T-cell (primary cell): ENCODE data around the gene R3HDM2. TPM values are rescaled to one million over a fixed set of nuclear protein-coding genes. Genes with fewer than 3 reads are reported as not detected.

ENCODE experiments used
- ATAC-seq, 4 experiments: fragments of 200-7000 bp in 3 of 4; fragments of 150-1000 bp in 1 of 4; cut with Tn5 transposase; replicated peaks in 1 of 4; 1 replicate in 3 of 4; 2 replicates in 1 of 4; pipeline ENCODE4 v1.10.0; 2021; ENCODE audit warnings: moderate library complexity in 3 of 4, mild to moderate bottlenecking in 2 of 4, moderate number of reproducible peaks in 1 of 4
- CTCF ChIA-PET, 2 donors: fragments of 300-600 bp; sonication (Branson Sonifier 250); formaldehyde crosslinking; loops; one replicate each; lab custom pipeline; 2022; ENCODE audit warnings: antibody characterized with exemption in 2 of 2; lab: Charles Lee
- POLR2A ChIA-PET, 2 donors: fragments of 300-600 bp; sonication (Branson Sonifier 250); formaldehyde crosslinking; loops; one replicate each; lab custom pipeline; 2022; ENCODE audit warnings: antibody characterized with exemption in 2 of 2; lab: Charles Lee
- DNase-seq, 35 experiments: peaks; one replicate each; pipeline versions ENCODE4 v3.0.0 to v3.0.0-alpha.2; 2013 to 2023
- H3K27ac ChIP-seq: one replicate; pipeline ENCODE4 v1.5.1; 2013; ENCODE audit warnings: low read length
- H3K27me3 ChIP-seq, 2 experiments: replicated peaks in 1 of 2; 1 replicate in 1 of 2; 2 replicates in 1 of 2; pipeline versions ENCODE4 v1.6.1 to v1.7.0; 2013; ENCODE audit warnings: low read length in 1 of 2, mixed read lengths in 1 of 2; ENCODE audit not compliant: control insufficient read depth in 2 of 2, insufficient read depth in 2 of 2; ENCODE audit errors: extremely low read depth in 1 of 2
- H3K36me3 ChIP-seq, 2 donors: 1 replicate in 1 of 2; 2 replicates in 1 of 2; pipeline versions ENCODE4 v1.6.1 to v1.7.0; 2013; ENCODE audit warnings: low read length in 1 of 2; ENCODE audit not compliant: control insufficient read depth in 2 of 2, insufficient read depth in 1 of 2; ENCODE audit errors: extremely low read depth in 1 of 2
- H3K4me1 ChIP-seq, 2 experiments: 1 replicate in 1 of 2; 2 replicates in 1 of 2; pipeline versions ENCODE4 v1.6.1 to v1.7.0; 2013; ENCODE audit warnings: low read length in 2 of 2, mixed read lengths in 1 of 2; ENCODE audit not compliant: insufficient read depth in 2 of 2, control insufficient read depth in 1 of 2; ENCODE audit errors: extremely low read depth in 1 of 2
- H3K4me3 ChIP-seq, 2 donors: 1 replicate in 1 of 2; 2 replicates in 1 of 2; pipeline versions ENCODE4 v1.5.1 to v1.7.0; 2013; ENCODE audit warnings: mild to moderate bottlenecking in 2 of 2, low read length in 1 of 2, moderate library complexity in 1 of 2; ENCODE audit not compliant: control insufficient read depth in 1 of 2; ENCODE audit errors: extremely low read depth in 1 of 2
- H3K9me3 ChIP-seq: 2 replicates; pipeline ENCODE4 v1.7.0; 2013
- H3K27ac Mint-ChIP-seq, 2 donors: one replicate each; pipeline ENCODE4 v1.8.0; 2020 to 2021; ENCODE audit warnings: mild to moderate bottlenecking in 2 of 2, mixed read lengths in 2 of 2
- H3K27me3 Mint-ChIP-seq, 2 donors: one replicate each; pipeline ENCODE4 v1.8.0; 2021 to 2022; ENCODE audit warnings: mixed read lengths in 2 of 2
- H3K36me3 Mint-ChIP-seq: one replicate; pipeline ENCODE4 v1.8.0; 2021; ENCODE audit warnings: mixed read lengths
- H3K4me1 Mint-ChIP-seq, 3 donors: one replicate each; pipeline ENCODE4 v1.8.0; 2020 to 2022; ENCODE audit warnings: mixed read lengths in 3 of 3, mild to moderate bottlenecking in 1 of 3
- H3K4me3 Mint-ChIP-seq, 3 donors: one replicate each; pipeline ENCODE4 v1.8.0; 2020 to 2022; ENCODE audit warnings: mild to moderate bottlenecking in 3 of 3, mixed read lengths in 3 of 3, moderate library complexity in 3 of 3
- H3K9me3 Mint-ChIP-seq, 3 donors: one replicate each; pipeline ENCODE4 v1.8.0; 2020 to 2022; ENCODE audit warnings: mixed read lengths in 3 of 3
- WGBS: methylation state at CpG from one replicate; pipeline ENCODE4 v1.1.5; 2013; ENCODE audit warnings: missing lambda C conversion rate; ENCODE audit not compliant: insufficient coverage; 5-methylcytosine and 5-hydroxymethylcytosine counted together
- total RNA-seq, 35 experiments: library from RNA in 6 of 35; stranded (reverse) in 6 of 35; fragments of 120-200 nt in 1 of 35; gene quantifications; one replicate each; pipeline versions ENCODE4 v1.2.1 to v1.2.4 and lab custom pipeline; 2013 to 2026

Gene R3HDM2
- total RNA-seq, 5 donors from 2014 or later (not counting 1 experiment from before 2014, with no cell fraction given), result 88.3 to 122 (median 94.7) TPM

DNA sequence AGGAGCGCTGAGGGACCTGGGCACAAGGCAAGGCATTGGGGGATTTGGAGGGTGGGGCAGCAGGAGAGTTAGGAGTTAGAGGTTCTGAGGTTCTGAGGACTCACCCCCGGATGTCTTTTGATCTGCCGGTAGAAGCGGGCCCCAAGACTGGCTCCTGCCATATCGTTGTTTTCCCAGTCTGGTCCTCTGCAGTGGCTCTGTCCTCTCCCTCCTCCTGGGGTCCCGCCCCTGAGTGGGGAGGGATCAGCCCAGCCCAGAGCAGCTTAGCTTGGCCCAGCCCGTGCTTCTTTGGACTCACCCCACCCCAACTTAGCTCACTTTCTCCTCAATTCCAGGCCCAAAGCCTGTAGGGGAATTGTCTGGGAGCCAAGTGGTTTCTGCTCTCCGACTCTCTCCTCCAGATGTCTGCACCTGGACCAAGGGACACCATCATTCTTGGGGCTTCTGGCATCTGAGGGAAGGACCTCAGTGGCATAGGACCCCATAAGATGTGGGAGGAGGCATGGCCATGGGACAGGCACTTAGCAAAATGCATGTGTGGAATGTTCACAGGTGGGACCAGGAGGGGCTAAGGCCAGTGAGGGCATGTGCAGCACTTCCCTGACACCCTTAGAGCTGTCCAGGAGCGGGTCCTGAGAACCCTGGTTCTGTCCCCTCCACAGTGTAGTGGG, 193.8 kb downstream of the R3HDM2 start:
- WGBS, result 22% methylated on average over 4 of the region's 9 CpGs
- Mint-ChIP-seq H3K9me3 (no peaks in the 10 kb centered on the region), H3K4me3 (peak overlapping the region in 2 of 3 donors; percentile 37 to 95), H3K4me1 (peaks cover 52 to 74% (median 65%) of the 10 kb centered on the region in 3 donors), H3K27ac (no peak overlapping the region), H3K27me3 (peaks cover 36 to 46% of the 10 kb centered on the region in 2 donors), H3K36me3 (peaks cover 30% of the 10 kb centered on the region)
- Histone ChIP-seq H3K27ac (no peak overlapping the region), H3K4me3 (no peak overlapping the region), H3K27me3 (peaks cover 12 to 83% of the 10 kb centered on the region in 2 experiments), H3K36me3 (peaks cover 17 to 24% of the 10 kb centered on the region in 2 donors), H3K4me1 (peaks cover 34 to 80% of the 10 kb centered on the region in 2 experiments), H3K9me3 (no peaks in the 10 kb centered on the region)
- peak in 1 of 35 experiments; percentile 18 for DNase-seq
- ATAC-seq, result no peak
- POLR2A ChIA-PET, result no interaction called here
- CTCF ChIA-PET, result interaction anchor here (0.6 to 3.3 kb wide), 5 partner anchors 8 to 491 kb away, joined by 3 to 39 read pairs (median 9); partner anchors contain the start of gene SHMT2 (in 1 of the 2)

DNA sequence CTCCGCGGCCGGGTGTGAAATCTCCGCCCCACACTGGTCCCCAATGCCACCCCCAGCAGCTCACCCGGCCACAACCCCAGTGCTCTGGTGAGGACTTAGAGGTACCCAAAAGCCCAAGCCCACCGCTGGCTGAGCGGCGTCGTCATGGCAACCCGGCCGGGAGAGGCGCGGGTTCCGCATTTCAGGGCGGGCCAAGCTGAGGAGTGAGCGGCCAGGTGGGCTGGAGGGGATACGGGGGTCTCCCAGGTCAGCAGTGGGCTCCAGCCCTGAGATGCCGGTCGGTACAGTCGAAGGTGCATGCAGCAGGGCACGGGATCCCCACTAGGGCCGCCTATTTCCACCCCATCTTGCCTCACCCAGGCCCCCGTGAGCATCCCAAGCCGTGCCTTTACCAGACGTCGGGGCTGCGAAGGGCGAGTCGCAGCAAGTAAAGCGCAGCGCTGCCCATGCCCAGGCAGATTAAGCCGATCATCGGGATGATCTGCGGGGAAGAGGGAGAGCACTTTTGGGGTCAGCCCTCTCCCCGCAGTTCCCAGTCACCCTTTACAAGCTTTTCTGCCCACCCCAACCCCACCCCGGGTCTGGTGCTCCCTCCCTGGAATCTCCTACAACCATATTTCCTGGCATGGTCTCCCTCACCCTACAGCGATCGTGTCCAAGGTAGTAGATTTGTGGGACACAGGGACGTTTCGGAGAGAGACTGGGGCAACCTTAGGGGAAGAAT, 194.5 kb downstream of the R3HDM2 start:
- Mint-ChIP-seq H3K27me3 (peaks cover 36 to 39% of the 10 kb centered on the region in 2 donors), H3K4me1 (peaks cover 45 to 72% (median 58%) of the 10 kb centered on the region in 3 donors), H3K27ac (no peak overlapping the region), H3K9me3 (no peaks in the 10 kb centered on the region), H3K36me3 (peaks cover 36% of the 10 kb centered on the region), H3K4me3 (peak overlapping the region in 1 of 3 donors; percentile 95)
- Histone ChIP-seq H3K36me3 (peaks cover 17 to 31% of the 10 kb centered on the region in 2 donors), H3K4me1 (peaks cover 30 to 77% of the 10 kb centered on the region in 2 experiments), H3K9me3 (no peaks in the 10 kb centered on the region), H3K27ac (no peak overlapping the region), H3K27me3 (peaks cover 12 to 77% of the 10 kb centered on the region in 2 experiments), H3K4me3 (no peak overlapping the region)
- WGBS, result 23% methylated on average over 15 of the region's 40 CpGs
- DNase-seq (no peak), ATAC-seq (no peak)
- CTCF ChIA-PET, result interaction anchor here (1.9 to 3.3 kb wide), 4 partner anchors 7 to 22 kb away, joined by 6 to 39 read pairs (median 15); partner anchors contain the start of gene SHMT2 (in 1 of the 2)
- POLR2A ChIA-PET, result no interaction called here

DNA sequence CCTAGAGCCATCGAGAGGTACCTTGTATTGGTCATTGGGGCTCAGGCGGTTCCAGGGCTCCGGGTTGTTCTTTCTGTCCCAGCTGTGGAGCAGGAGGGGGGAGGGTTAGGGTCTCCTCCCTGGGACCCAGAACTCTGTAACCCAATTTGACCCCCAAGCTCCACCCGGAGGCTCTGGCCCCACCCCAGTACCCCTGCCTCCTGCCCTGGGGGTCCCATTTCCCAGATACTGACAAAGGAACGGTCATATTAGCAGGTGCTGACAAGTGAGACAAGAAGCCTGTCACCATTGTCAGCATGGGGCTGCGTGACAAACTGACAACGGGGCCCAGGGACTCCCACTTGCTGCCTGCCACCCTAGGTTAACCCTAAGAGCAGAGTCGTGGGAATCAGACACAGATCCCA, 195.1 kb downstream of the R3HDM2 start:
- Mint-ChIP-seq H3K27ac (no peak overlapping the region), H3K4me3 (peak overlapping the region in 1 of 3 donors; percentile 31), H3K27me3 (peaks cover 32 to 34% of the 10 kb centered on the region in 2 donors), H3K36me3 (peaks cover 36% of the 10 kb centered on the region), H3K4me1 (peaks cover 41 to 72% (median 54%) of the 10 kb centered on the region in 3 donors), H3K9me3 (no peaks in the 10 kb centered on the region)
- DNase-seq (no peak), ATAC-seq (no peak)
- CTCF ChIA-PET, result no interaction called here
- no peak overlapping the region for H3K4me3 ChIP-seq
- POLR2A ChIA-PET, result no interaction called here
- peaks cover 17 to 36% of the 10 kb centered on the region in 2 donors for H3K36me3 ChIP-seq
- no peaks in the 10 kb centered on the region for H3K9me3 ChIP-seq
- peaks cover 26 to 77% of the 10 kb centered on the region in 2 experiments for H3K4me1 ChIP-seq
- peaks cover 11 to 71% of the 10 kb centered on the region in 2 experiments for H3K27me3 ChIP-seq
- WGBS, result 51% methylated on average over 4 of the region's 8 CpGs
- no peak overlapping the region for H3K27ac ChIP-seq

DNA sequence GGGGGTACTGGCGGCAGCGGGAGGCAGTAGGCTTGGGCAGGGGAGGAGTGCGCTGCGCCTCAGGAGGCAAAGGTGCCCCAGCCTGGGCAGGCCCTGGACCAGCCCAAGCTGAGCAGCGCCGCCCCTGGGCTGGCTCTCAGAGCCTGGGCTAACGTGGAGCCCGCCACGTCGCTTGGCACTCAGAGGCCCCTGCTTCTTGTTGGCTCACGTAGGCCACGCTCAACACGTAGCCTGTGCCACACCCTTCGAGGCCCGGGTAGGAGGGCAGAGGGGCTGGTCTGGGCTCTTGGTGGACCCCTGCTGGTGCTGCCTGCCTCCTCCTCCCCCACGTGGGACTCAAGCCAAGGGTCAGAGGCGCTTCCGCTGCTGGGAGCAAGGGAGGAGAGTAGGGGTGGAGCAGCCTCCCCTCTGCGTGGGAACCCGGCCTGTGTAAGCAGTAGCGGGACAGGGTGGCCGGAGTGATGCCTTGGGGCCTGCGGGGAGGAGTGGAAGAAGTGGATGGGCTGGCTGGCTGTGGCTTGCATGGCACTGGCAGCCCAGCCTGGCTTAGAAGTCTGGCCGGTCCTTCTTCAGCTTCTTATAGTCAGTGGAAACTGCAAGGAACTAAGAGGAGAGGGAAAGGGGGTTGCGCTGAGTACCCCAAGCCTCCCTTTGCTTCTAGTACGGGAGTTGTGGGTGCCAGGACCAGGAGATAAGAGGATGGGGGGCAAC, 195.7 kb downstream of the R3HDM2 start:
- H3K9me3 Mint-ChIP-seq, result no peaks in the 10 kb centered on the region
- H3K27me3 Mint-ChIP-seq, result peaks cover 27 to 28% of the 10 kb centered on the region in 2 donors
- no peak for DNase-seq
- H3K4me3 ChIP-seq, result no peak overlapping the region
- no peak overlapping the region for H3K4me3 Mint-ChIP-seq
- ChIA-PET CTCF (interaction anchor here in 1 of 2 donors (0.6 kb wide), 1 partner anchor 32 kb away, joined by 4 read pairs; no protein-coding TSS in a partner anchor), POLR2A (no interaction called here)
- no peaks in the 10 kb centered on the region for H3K9me3 ChIP-seq
- H3K4me1 ChIP-seq, result peaks cover 28 to 77% of the 10 kb centered on the region in 2 experiments
- H3K4me1 Mint-ChIP-seq, result peaks cover 41 to 72% (median 54%) of the 10 kb centered on the region in 3 donors
- 96% methylated on average over 18 of the region's 26 CpGs for WGBS
- peaks cover 17 to 36% of the 10 kb centered on the region in 2 donors for H3K36me3 ChIP-seq
- H3K36me3 Mint-ChIP-seq, result peaks cover 36% of the 10 kb centered on the region
- peaks cover 10 to 65% of the 10 kb centered on the region in 2 experiments for H3K27me3 ChIP-seq
- H3K27ac Mint-ChIP-seq, result no peak overlapping the region
- ATAC-seq, result no peak
- H3K27ac ChIP-seq, result peak overlapping the region; percentile 18

DNA sequence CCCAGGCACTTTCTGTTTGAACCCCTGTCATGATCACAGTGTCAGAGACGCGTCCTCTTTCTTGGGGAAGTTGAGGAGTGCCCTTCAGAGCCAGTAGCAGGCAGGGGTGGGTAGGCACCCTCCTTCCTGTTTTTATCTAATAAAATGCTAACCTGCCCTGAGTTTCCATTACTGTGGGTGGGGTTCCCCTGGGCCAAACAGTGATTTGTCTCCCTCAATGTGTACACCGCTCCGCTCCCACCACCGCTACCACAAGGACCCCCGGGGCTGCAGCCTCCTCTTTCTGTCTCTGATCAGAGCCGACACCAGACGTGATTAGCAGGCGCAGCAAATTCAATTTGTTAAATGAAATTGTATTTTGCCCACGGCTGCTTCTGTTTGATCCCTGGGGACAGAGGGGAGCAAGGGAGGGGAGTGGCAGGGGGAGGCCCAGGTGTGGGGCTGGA, 196.2 kb downstream of the R3HDM2 start:
- Mint-ChIP-seq H3K27me3 (peaks cover 27% of the 10 kb centered on the region in 2 donors), H3K9me3 (no peaks in the 10 kb centered on the region), H3K36me3 (peaks cover 36% of the 10 kb centered on the region), H3K27ac (peak overlapping the region in 1 of 2 donors; percentile 79), H3K4me1 (peaks cover 42 to 75% (median 54%) of the 10 kb centered on the region in 3 donors), H3K4me3 (peak overlapping the region in 2 of 3 donors; percentile 11 to 13)
- peaks cover 17 to 36% of the 10 kb centered on the region in 2 donors for H3K36me3 ChIP-seq
- WGBS, result 92% methylated on average over 6 of the region's 10 CpGs
- peaks cover 28 to 77% of the 10 kb centered on the region in 2 experiments for H3K4me1 ChIP-seq
- H3K27ac ChIP-seq, result peak overlapping the region; percentile 18
- DNase-seq, result no peak
- no peak for ATAC-seq
- no peak overlapping the region for H3K4me3 ChIP-seq
- POLR2A ChIA-PET, result no interaction called here
- CTCF ChIA-PET, result no interaction called here
- H3K27me3 ChIP-seq, result peaks cover 10 to 60% of the 10 kb centered on the region in 2 experiments
- H3K9me3 ChIP-seq, result no peaks in the 10 kb centered on the region
